Measurements from ENCODE around the gene PDIA5.

The PDIA5 gene

DNA sequence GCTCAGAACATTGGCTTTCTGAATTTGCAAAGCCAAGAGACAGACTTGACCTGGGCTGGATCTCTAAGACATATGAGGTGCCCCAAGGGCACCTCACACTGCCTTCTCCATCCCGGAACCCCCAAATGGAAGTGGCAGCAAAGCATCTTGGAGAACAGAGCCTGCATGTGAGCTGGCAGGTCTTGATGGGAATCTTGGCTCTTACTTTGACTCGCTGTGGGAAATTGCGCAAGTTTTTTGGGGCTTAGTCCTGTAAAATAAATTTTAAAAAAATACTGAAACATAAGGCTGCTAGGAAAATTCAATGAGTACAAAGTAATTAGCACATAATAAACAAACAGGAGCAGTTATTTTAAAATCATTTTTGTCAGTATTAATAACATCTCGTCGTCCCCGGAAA is 121.2 kb downstream of the PDIA5 start:
- no peak for DNase-seq

DNA sequence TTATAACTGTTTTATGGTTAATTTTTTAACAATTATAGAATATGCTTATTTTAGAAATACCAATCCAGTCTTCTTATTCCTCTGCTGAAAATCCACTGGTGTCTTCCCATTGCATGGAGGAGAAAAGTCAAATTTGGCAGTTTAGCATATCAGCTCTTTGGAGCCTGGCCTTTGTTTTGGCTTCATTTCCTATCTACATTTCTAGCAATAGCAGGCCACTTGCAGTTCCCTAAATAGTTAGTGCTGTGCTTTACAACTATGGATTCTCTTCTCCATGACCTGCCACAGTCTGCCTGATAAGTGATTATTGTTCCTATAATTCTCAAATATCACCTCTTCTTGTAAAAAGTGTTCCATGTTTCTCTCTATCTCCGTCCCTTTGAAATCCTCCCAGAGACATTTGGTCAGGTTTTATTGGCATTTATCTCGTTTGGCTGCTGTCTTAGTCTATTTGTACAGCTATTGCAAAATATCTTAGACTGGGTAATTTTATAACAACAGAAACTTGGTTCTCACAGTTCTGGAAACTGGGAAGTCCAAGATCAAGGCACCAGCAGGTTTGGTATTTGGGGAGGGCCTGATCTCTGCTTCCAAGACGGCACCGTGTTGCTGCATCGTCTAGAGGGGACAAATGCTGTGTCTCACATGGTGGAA is 126.8 kb downstream of the PDIA5 start:
- no peak for DNase-seq

DNA sequence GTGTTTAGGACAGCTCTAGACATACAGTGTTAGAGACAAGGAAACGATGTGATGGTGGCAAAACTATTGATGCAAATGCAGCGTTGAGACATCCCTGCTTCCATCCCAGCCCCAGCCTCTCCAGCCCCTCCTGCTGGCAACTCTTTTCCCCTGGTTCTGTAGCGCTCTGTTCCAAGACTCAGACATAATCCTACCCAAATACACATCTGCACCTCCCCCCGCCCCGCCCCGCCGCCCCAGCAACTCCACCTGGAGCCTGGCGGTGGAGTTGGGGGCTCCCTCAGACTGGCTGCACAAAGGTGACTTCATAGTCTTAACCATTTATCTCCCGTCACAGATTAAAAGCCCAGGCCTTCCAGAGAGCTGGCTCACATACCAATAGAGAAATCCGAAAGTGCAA is 127.7 kb downstream of the PDIA5 start:
- DNase-seq: no peak

DNA sequence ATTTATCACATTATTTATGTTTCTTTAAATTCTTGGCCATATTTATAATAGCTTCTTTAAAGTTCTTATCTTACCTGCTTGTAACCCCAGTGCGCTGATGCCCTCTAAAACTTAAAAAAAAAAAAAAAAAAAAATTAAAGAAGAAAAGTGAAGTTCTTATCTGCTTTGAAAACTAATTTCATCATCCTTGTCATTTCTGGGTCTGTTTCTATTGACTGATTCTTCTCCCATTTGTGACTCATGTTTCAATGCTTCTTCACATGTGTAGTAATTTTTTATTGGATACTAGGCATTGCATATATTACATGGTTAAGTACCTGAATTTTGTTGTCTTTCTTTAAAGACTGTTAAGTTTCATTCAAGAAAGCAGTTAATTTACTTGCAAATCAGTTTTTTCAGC is 131.5 kb downstream of the PDIA5 start:
- no peak for DNase-seq

DNA sequence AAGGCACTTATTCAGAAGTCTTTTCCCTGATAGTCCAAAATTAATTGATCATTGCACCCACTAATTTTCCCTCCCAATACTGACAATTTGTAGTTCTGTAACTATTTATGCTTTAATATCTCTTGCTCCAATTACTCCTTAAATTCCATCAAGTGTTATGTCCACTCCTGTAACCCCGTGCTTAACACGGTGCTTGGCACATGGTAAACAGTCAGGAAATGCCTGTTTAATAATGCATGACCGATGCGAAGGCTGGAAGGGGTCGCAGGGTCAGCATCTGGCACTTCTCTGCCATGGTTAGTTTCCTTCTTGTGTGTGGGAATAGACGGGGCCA is 134.4 kb downstream of the PDIA5 start:
- no peak for DNase-seq

- DNase-seq: peak; percentile 91
Measured at GRCh38 chr3:123201557-123202427, 135.0 kb downstream of the PDIA5 start, which contains the start of gene SEC22A. SEC22A (plus strand) TSS chr3:123201943; CDS start chr3:123209218, 7,275 bp downstream.

DNA sequence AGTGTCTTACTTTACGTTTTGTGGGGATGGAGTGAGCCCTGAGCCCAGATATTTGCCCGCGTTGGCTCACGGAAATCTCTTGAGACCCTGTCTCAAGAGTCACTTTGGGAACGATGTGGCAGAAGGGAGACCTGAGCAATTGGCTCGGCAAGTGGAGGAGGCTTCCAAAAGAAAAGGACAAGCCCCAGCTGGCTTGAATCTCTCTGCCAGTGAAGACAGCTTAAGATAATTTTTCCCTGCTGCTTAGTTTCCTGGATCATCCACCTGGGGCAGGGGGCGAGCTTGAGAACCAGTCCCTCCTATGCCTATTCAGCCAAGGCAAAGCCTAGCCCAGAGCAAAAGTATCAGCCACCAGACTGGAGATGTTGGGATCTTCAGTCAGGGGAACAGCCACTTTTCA is 135.6 kb downstream of the PDIA5 start:
- DNase-seq: no peak

Measured in activated effector memory CD4-positive, alpha-beta T cell treated with Interleukin-2 at 50 U/mL for 16 hours (primary cell).